ENCODE data around the gene WWC1. TPM values are rescaled to one million over a fixed set of nuclear protein-coding genes. Genes with fewer than 3 reads are reported as not detected.

WWC1 gene
- total RNA-seq = 0.17 and 0.32 TPM in 2 replicates

GRCh38 chr5:168291342-168291963 lies at the start of gene WWC1:
TSS of gene WWC1 (plus strand) at chr5:168291645. CDS start at chr5:168292153, 508 bp downstream.

GRCh38 chr5:168486136-168486879 lies 194.9 kb downstream of the WWC1 start, which contains the start of gene RARS1:
TSS of gene RARS1 (plus strand) at chr5:168486471. CDS start at chr5:168486499, 28 bp downstream.

Other genes with a start within 250 kb of the WWC1 start
- 104 and 151 TPM in 2 replicates for gene RARS1, start 194.8 kb downstream of the WWC1 start, total RNA-seq
- gene FBLL1, start 237.7 kb downstream of the WWC1 start, total RNA-seq = 0.26 and 0.79 TPM in 2 replicates